Stimulated activated CD4-positive, alpha-beta T cell treated with anti-CD3 and anti-CD28 coated beads, Interleukin-1b, Interleukin-23, amount 100 ng/mL, for 24 hours (primary cell): ENCODE measurements around the gene PNPLA4.
A peak's percentile ranks its signal among the peaks of the same experiment; 100 is the strongest.

ENCODE experiments used
- DNase-seq, 4 experiments: peaks; one replicate each; pipeline ENCODE4 v3.0.0-alpha.2; 2020; ENCODE audit warnings: low read depth in 4 of 4, low spot score in 1 of 4

The PNPLA4 gene

GRCh38 chrX:7927259-7928167 lies at the start of gene PNPLA4:
Gene PNPLA4, minus strand, starts transcription at chrX:7927413. Its CDS starts 1,294 bp downstream, at chrX:7926119.
- peak; percentile 35 to 82 (median 66) for DNase-seq

DNA sequence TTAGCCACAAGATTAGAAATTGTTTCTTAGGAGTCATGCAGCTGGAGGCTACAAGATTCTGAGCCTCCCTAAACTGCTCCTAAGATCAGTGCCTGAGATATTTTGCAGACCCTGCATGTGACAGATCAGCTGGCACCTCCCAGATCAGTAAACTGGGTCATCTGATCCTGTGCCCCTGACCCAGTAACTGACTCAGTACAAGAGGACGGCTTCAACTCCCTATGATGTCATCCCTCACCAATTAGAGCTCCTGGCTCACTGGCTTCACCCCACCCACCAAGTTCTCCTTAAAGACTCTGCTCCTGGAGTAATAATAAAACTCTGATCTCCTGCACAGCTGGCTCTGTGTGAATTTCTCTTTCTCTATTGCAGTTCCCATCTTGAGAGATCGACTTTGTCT lies 45.4 kb upstream of the PNPLA4 start:
- DNase-seq: no peak

DNA sequence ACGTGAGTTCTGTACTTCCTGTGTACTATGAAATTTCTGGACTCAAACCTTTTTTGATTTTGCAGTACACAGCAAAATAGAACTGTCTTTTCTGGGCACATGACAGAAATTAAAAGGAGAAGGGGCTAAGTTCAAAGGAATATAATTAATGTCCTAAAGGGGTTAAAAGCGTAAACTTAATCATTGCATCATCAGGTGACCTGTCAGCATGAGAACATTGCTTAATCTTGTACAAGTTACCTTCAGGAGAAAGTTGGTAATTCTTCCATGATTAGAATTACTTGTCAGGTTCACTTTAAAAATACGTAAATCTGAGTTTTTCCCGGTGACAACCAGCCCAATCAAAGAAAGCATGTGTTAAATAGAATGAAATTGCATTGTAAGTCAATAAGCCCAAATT lies 43.2 kb upstream of the PNPLA4 start:
- DNase-seq: no peak

DNA sequence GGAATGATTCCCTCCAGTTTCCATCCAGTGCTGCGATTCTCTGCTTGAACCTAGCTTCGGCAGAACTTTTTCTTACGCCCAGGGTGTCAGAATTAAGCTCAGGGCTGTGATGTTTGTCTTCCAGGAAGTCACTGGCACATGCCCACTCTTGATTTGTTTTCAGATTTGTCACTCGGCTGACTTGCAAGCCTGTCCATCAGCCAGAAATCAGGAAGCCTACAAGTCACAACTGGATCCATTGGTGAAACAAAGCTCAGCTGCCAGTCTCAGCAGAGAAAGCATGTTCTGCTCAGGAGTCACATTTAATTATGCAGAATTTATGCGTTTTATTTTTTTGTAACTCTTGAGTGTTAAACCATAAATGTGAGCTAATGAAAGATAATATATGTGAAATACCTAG lies 38.2 kb upstream of the PNPLA4 start:
- DNase-seq: no peak

- DNase-seq: no peak
Measured at GRCh38 chrX:7960246-7960645, 33.0 kb upstream of the PNPLA4 start.

- DNase-seq: no peak
Measured at GRCh38 chrX:7953446-7953845, 26.2 kb upstream of the PNPLA4 start.

DNA sequence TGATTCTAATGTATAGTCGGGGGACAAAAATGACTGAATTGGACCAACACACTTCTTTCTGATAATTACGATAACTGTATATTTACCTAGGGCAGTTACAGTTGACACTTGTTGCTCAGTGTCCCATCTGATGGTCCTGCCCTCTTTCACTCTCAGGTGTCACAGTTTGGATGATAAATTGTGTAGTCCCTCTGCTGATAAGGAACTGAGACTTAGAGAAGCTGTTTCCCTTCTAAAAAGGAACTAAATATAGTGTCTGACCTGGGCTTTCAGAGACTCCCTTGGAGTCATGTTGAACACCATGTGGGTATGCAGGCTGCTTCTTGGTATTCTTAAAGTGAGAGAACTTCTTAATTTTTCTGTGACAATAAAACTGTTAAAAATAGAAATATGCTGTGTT lies 23.7 kb upstream of the PNPLA4 start:
- DNase-seq: no peak

DNA sequence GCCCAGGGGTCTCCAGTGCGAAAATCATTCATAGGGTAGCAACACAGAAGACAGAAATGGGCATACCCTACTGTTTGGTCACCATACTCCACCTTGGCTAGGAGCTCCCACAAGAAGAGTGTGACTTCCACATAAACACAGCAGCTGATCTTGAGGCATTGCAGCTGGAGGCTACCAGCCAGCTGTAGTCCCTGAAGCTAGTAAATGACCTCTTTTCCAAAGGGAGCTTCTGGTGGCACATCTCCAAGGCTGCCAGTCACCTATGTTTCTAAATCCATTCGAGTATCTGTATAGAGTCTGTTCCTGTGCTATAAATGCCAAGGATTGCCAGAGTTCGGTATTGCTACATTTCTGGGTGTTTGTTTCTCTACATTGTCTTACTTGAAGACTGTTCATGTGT lies 21.3 kb upstream of the PNPLA4 start:
- DNase-seq: no peak

GRCh38 chrX:7946960-7947359 lies 19.7 kb upstream of the PNPLA4 start:
- DNase-seq: no peak

- DNase-seq: no peak
Measured at GRCh38 chrX:7943600-7944245, 16.5 kb upstream of the PNPLA4 start.

DNA sequence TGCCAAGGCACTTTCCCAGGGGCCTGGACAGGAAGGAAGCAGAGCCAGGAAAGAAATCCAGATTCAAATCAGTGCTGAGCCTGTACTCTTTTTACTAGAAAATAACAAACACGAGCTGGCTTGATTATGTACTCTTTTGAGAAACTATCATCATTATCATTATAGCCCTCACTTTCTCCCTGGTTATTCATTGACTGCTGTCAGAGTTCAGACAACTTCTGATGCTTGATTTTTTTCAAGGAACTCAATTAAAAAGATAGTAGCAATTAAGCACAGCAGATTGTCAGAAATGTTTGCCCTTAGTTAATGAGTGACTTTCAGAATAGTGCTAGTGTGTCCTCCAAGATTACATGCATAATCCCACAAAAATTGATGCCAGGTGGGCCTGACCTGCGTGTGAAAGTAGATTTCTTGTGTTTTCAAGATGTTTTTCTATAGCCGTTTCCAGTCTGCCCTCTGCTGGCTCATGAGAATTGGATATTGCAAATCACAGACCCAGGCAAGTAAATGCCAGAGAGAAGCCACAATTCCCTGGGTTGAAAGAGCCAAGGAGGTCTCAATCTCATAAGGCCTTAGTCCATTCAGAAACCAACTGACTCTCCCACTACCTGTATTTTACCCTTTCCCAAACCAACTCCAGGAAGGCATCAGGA lies 14.3 kb upstream of the PNPLA4 start:
- no peak for DNase-seq

DNA sequence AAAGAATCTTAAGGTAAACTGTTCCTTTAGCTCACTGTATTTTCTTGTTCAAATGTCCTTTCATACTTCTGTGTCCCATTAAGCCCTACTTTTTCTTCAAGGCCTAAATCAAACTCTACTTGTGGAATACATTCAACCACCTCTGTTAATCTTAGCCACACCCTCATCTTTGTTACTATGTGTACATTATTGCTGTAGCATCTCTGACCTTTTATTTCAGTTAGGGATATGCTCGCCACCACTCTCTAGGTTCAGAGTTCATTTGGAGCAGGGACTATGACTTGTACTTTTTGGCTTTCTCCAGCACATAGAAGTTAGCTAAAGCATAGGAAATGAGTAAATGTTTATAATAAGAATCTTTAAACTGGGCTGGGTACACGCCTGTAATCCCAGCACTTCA lies 6.8 kb upstream of the PNPLA4 start:
- DNase-seq: no peak

DNA sequence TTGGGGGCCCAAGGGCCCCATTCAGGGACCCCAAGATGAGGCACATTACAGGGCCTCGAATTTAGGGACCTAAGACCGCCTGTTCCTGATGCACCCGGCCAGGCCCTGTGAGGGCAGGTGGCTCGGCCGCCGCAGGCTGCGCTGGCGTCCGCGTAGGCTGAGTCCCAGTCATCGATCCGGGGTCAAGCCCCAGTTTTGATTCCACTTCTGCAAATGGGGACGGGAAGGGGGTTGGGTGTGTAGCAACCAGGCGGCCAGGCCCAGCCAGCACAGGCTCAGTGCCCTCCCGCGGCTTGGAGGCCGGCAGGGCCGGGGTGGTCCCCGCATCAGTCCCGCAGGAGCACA lies 327 bp downstream of the PNPLA4 start:
- peak in 1 of 4 experiments; percentile 0 for DNase-seq

GRCh38 chrX:7926501-7926900 lies 712 bp downstream of the PNPLA4 start:
- no peak for DNase-seq

GRCh38 chrX:7925867-7926472 lies 1.2 kb downstream of the PNPLA4 start:
- DNase-seq: peak; percentile 1 to 36 (median 20)

- DNase-seq: no peak
Measured at GRCh38 chrX:7921750-7922149, 5.5 kb downstream of the PNPLA4 start.

- DNase-seq: no peak
Measured at GRCh38 chrX:7908821-7909220, 18.4 kb downstream of the PNPLA4 start.

GRCh38 chrX:7904562-7904961 lies 22.7 kb downstream of the PNPLA4 start:
- DNase-seq: no peak

DNA sequence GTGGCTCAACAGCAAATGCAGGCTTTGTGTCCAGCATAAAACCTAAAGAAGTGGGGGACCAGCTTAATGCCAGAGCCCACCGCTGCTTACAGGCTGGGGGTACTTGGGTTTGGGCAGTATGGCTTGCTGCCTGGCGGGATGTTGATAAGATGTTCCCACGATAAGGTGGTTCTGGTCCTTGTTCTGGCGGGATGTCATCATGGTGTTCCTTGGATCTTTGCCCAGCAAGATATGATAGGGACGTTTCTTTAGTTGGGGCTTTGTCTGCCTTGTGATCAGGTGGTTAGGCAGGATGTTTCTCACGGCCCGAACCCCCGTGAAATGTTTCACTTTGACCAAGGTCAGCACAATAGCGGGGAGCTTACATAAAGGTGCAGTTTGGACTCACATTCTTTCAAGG lies 35.3 kb downstream of the PNPLA4 start:
- no peak for DNase-seq

- DNase-seq: no peak
Measured at GRCh38 chrX:7889680-7890079, 37.5 kb downstream of the PNPLA4 start.

DNA sequence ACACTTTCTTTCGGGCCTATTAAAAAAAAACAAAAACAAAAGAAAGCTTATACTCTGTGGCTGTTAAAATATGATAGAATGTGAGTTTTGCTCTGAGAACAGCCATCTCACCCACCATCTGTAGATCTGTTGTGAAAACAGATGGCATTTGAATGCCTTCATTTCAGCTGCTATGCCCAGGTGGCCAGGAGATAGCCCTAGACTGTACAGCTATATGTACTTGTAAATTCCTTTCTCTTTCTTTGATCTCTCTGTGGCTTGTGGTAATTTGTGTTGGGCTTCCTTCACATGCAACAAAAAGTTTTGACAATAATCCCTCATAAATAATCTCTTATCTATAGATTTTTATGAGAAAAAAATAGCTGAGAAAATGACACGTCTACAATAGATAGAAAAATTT lies 38.1 kb downstream of the PNPLA4 start:
- DNase-seq: no peak

DNA sequence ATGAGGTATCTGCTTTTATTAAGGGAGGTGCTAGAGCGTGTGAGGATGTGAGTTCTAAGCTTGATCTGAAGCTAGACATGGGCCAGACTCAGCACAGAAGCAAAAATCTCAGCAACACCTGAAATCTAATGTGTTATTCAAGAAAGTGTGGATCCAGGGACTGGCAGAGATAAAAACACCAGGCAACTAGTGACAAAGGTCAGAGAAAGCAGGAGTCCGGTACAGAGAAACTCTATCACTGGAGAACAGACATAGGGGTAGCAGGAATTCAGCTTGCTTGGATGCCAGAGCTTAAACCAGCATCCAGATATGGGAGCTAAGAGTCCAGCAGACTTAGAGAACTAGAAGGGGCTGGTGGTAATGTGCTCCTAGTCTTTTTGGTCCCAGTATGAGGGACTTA lies 50.3 kb downstream of the PNPLA4 start:
- DNase-seq: no peak
